WERI-Rb-1 (cell line): Measurements from ENCODE around the gene GRK4.

ENCODE experiments used
- DNase-seq: peaks from one replicate; pipeline ENCODE4 v3.0.0-alpha.2; 2020
- H3K27ac ChIP-seq: fragments of 250-450 bp; sonication (Bioruptor Pico); 2 replicates; pipeline ENCODE4 v1.5.1; 2020; ENCODE audit warnings: mild to moderate bottlenecking, moderate library complexity
- H3K27me3 ChIP-seq: fragments of 250-450 bp; sonication (Bioruptor Pico); 2 replicates; pipeline ENCODE4 v1.5.1; 2021; ENCODE audit warnings: mild to moderate bottlenecking, low read depth, moderate library complexity; ENCODE audit not compliant: insufficient read depth, severe bottlenecking
- H3K36me3 ChIP-seq: fragments of 250-450 bp; sonication (Bioruptor Pico); 2 replicates; pipeline ENCODE4 v1.5.1; 2020; ENCODE audit warnings: mild to moderate bottlenecking, moderate library complexity
- H3K4me3 ChIP-seq: 2 replicates; pipeline ENCODE4 v1.5.1; 2011; ENCODE audit warnings: low read depth, mild to moderate bottlenecking, control low read depth, low read length
- H3K9me3 ChIP-seq: fragments of 250-450 bp; sonication (Bioruptor Pico); 2 replicates; pipeline ENCODE4 v1.5.1; 2021; ENCODE audit warnings: mild to moderate bottlenecking, moderate library complexity; ENCODE audit not compliant: severe bottlenecking
- TF ChIP-seq, protein P1 (sequence below): IDR thresholded peaks from 2 replicates; pipeline ENCODE4 v1.5.1; 2011; ENCODE audit warnings: low read depth, mild to moderate bottlenecking, control low read depth, inconsistent platforms, low read length

The GRK4 gene

DNA sequence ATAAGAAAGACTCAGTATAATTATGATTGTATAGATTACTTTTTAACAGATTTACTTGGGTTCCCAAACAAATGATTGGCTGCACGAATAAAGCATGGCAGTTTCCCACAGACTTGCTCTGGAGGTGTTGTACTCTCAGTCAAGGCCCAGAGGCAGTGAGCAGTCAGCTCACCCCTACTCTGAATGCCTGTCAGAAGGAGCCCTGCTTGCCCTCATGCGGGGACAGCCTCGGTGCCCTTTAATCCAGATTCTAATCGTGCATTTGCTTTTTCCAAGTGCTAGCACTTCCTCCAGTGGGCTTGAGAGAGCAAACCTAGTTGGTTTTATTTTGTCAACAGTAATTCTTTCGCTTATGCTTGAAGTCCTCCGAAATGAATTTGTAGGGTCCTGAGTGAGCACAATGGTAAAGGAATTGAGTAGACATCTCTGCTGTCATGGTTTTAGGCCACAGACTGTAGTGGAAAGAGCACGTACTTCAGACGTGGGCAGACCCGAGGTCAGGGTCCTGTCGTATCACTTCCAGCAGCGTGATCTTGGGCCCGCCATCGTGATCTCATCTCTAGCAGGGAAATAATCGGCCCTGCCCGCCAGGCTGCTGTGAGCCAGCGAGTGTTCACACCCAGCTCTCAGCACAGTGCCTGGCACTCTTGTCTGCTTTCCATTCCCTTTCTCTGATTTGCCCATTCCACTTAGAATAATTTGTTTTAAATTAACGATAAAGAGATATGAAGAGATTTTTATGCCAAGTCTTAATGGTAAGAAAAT lies 48.3 kb downstream of the GRK4 start:
- H3K36me3 ChIP-seq = no peaks in the 10 kb centered on the region
- DNase-seq = no peak
- TF ChIP-seq, protein P1, sequence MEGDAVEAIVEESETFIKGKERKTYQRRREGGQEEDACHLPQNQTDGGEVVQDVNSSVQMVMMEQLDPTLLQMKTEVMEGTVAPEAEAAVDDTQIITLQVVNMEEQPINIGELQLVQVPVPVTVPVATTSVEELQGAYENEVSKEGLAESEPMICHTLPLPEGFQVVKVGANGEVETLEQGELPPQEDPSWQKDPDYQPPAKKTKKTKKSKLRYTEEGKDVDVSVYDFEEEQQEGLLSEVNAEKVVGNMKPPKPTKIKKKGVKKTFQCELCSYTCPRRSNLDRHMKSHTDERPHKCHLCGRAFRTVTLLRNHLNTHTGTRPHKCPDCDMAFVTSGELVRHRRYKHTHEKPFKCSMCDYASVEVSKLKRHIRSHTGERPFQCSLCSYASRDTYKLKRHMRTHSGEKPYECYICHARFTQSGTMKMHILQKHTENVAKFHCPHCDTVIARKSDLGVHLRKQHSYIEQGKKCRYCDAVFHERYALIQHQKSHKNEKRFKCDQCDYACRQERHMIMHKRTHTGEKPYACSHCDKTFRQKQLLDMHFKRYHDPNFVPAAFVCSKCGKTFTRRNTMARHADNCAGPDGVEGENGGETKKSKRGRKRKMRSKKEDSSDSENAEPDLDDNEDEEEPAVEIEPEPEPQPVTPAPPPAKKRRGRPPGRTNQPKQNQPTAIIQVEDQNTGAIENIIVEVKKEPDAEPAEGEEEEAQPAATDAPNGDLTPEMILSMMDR = no peak
- H3K27me3 ChIP-seq = no peaks in the 10 kb centered on the region
- no peak overlapping the region for H3K4me3 ChIP-seq
- H3K9me3 ChIP-seq = no peaks in the 10 kb centered on the region
- no peak overlapping the region for H3K27ac ChIP-seq

GRCh38 chr4:3013323-3013722 lies 50.0 kb downstream of the GRK4 start:
- TF ChIP-seq, protein P1 = no peak
- no peaks in the 10 kb centered on the region for H3K27me3 ChIP-seq

DNA sequence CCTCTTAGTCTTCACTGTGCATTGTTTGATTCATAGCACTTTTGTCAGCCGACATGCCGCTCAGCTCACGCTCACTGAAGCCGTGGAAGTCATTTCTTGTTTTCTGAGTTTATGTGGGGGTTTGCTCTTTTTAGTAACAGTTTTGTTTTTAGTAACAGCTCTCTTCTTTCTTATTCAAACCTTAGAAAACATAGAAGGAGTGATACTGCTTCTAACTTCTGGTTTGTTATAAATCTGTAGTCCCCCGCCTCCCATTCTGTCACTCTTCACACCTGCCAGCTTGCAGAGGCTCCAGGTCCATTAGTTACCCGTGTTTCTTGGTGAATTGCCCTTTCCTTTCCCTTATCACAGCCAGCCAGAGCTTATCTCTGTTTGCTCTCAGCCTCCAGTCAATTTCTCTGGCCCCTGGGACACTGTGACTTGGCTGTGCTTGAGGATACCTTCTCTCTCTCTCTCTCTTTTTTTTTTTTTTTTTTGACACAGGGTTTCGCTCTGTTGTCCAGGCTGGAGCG lies 50.5 kb downstream of the GRK4 start:
- no peak for DNase-seq
- Histone ChIP-seq H3K27me3 (no peaks in the 10 kb centered on the region), H3K9me3 (no peaks in the 10 kb centered on the region), H3K36me3 (no peaks in the 10 kb centered on the region), H3K27ac (no peak overlapping the region), H3K4me3 (no peak overlapping the region)
- TF ChIP-seq, protein P1 = no peak

More at GRCh38 chr4:3013323-3013722, 50.0 kb downstream of the GRK4 start:
- no peak for DNase-seq
- H3K4me3 ChIP-seq = no peak overlapping the region
- H3K27ac ChIP-seq = no peak overlapping the region
- H3K9me3 ChIP-seq = no peaks in the 10 kb centered on the region
- no peaks in the 10 kb centered on the region for H3K36me3 ChIP-seq

- no peaks in the 10 kb centered on the region for H3K9me3 ChIP-seq
- H3K27me3 ChIP-seq = no peaks in the 10 kb centered on the region
- no peak overlapping the region for H3K4me3 ChIP-seq
- H3K36me3 ChIP-seq = no peaks in the 10 kb centered on the region
- TF ChIP-seq, protein P1 = no peak
- DNase-seq = peak; percentile 33
- no peak overlapping the region for H3K27ac ChIP-seq
These were observed 53.6 kb downstream of the GRK4 start for GRCh38 chr4:3016961-3017360.

DNA sequence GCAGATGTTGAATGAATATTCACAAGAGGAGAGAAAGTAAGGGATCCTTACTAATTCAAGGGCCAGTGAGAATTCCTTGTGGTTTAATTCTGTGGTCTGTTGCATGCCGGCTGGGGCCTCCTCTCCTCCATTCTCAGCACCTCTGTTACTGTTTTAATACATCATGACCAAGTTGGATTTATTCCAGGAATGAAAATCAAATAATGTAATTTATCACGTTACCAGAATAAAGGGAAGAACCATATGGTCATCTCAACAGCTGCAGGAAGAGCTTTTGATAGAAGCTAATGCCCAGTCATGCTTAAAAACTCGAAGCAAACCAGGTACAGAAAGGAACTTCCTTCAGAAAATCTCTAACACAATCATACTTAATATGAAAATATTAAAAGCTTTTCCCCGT lies 54.1 kb downstream of the GRK4 start:
- H3K27ac ChIP-seq = no peak overlapping the region
- no peak for DNase-seq
- no peaks in the 10 kb centered on the region for H3K9me3 ChIP-seq
- H3K36me3 ChIP-seq = no peaks in the 10 kb centered on the region
- TF ChIP-seq, protein P1 = no peak
- H3K27me3 ChIP-seq = no peaks in the 10 kb centered on the region
- H3K4me3 ChIP-seq = no peak overlapping the region
